PC-3 (cell line): ENCODE results near the gene CHD6. TPM values are rescaled to one million over a fixed set of nuclear protein-coding genes. Genes with fewer than 3 reads are reported as not detected.

ENCODE experiments used
- ATAC-seq: fragments of 200-7000 bp; cut with Tn5 transposase; 2 replicates; pipeline ENCODE4 v1.9.1; 2020; ENCODE audit warnings: mild to moderate bottlenecking, moderate library complexity
- BruUV-seq: library from RNA; stranded (reverse); fragments of 400-500 nt; replicated peaks from 2 replicates; lab custom pipeline; 2021; lab: Mats Ljungman, UMichigan
- CTCF ChIA-PET: fragments of 300-600 bp; sonication (Branson Sonifier 250); formaldehyde crosslinking; loops from one replicate; lab custom pipeline; 2022; ENCODE audit warnings: antibody characterized with exemption; lab: Charles Lee
- POLR2A ChIA-PET: fragments of 300-600 bp; sonication (Branson Sonifier 250); formaldehyde crosslinking; loops from one replicate; lab custom pipeline; 2022; ENCODE audit warnings: antibody characterized with exemption; ENCODE audit not compliant: unreplicated experiment; lab: Charles Lee
- DNase-seq: peaks from one replicate; pipeline ENCODE4 v3.0.0-alpha.2; 2015
- H2AFZ ChIP-seq: fragments of 300-600 bp; sonication (generic); 2 replicates; pipeline ENCODE4 v1.6.0; 2016; ENCODE audit warnings: antibody characterized with exemption, low read length
- H3F3A ChIP-seq: fragments of 300-600 bp; sonication (generic); one replicate; pipeline ENCODE4 v1.6.0; 2017; ENCODE audit warnings: antibody characterized with exemption, low read length, control low read depth, mild to moderate bottlenecking; ENCODE audit not compliant: unreplicated experiment
- H3K27ac ChIP-seq: fragments of 300-600 bp; sonication (generic); 2 replicates; pipeline ENCODE4 v1.5.1; 2016; ENCODE audit warnings: mild to moderate bottlenecking, low read length
- H3K27me3 ChIP-seq: fragments of 300-600 bp; sonication (generic); 2 replicates; pipeline ENCODE4 v1.6.1; 2016; ENCODE audit warnings: low read length, mixed read lengths
- H3K36me3 ChIP-seq: fragments of 300-600 bp; sonication (generic); 2 replicates; pipeline ENCODE4 v1.6.1; 2016; ENCODE audit warnings: low read depth, mixed run types, low read length, mixed read lengths
- H3K4me1 ChIP-seq: fragments of 300-600 bp; sonication (generic); 2 replicates; pipeline ENCODE4 v1.5.1; 2016; ENCODE audit warnings: low read length; ENCODE audit not compliant: insufficient read depth
- H3K4me2 ChIP-seq: fragments of 300-600 bp; sonication (generic); 2 replicates; pipeline ENCODE4 v1.6.0; 2016; ENCODE audit warnings: low read length
- H3K4me3 ChIP-seq: fragments of 300-600 bp; sonication (generic); 2 replicates; pipeline ENCODE4 v1.5.1; 2016; ENCODE audit warnings: mild to moderate bottlenecking, low read length, mixed read lengths
- H3K79me2 ChIP-seq: fragments of 300-600 bp; sonication (generic); 2 replicates; pipeline ENCODE4 v1.6.1; 2017; ENCODE audit warnings: low read length, mixed read lengths
- H3K9ac ChIP-seq: fragments of 300-600 bp; sonication (generic); 2 replicates; pipeline ENCODE4 v1.6.0; 2016; ENCODE audit warnings: mild to moderate bottlenecking, low read length
- H3K9me2 ChIP-seq: fragments of 300-600 bp; sonication (generic); replicated peaks from 2 replicates; pipeline ENCODE4 v1.6.1; 2016; ENCODE audit warnings: mixed run types, low read length, mixed read lengths
- H3K9me3 ChIP-seq: fragments of 300-600 bp; sonication (generic); 2 replicates; pipeline ENCODE4 v1.6.1; 2016; ENCODE audit warnings: low read length, mixed read lengths
- H4K20me1 ChIP-seq: fragments of 300-600 bp; sonication (generic); 2 replicates; pipeline ENCODE4 v1.6.1; 2016; ENCODE audit warnings: low read length, mixed read lengths
- EZH2 ChIP-seq: fragments of 300-600 bp; sonication (generic); IDR thresholded peaks from one replicate; pipeline ENCODE4 v1.6.1; 2017; ENCODE audit warnings: antibody characterized with exemption, mild to moderate bottlenecking, low read length; ENCODE audit not compliant: unreplicated experiment
- EZH2phosphoT487 ChIP-seq: fragments of 300-600 bp; sonication (generic); IDR thresholded peaks from 2 replicates; pipeline ENCODE4 v1.6.1; 2018; ENCODE audit warnings: mild to moderate bottlenecking, antibody characterized with exemption, low read length, borderline replicate concordance
- intact Hi-C: fragments of 100-400 bp; cut with micrococcal nuclease; formaldehyde crosslinking; loops from 2 replicates; pipeline ENCODE4 v1.9.0; 2023
- total RNA-seq: library from RNA; depleted of rRNA; stranded (reverse); fragments of >200 nt; gene quantifications from 2 replicates; pipeline ENCODE4 v1.2.3, GENCODE V29; 2014
- TF ChIP-seq, protein P1 (sequence below): fragments of 300-600 bp; sonication (generic); conservative IDR thresholded peaks from 2 replicates; pipeline ENCODE4 v1.5.1; 2017; ENCODE audit warnings: antibody characterized with exemption, low read depth, mild to moderate bottlenecking, low read length

The CHD6 gene
- total RNA-seq, 1 experiment from 2014 or later, result 19.5 TPM

- Histone ChIP-seq H3K4me2 (no peak overlapping the region), H4K20me1 (no peaks in the 10 kb centered on the region), H3F3A (no peaks in the 10 kb centered on the region), H3K9ac (no peak overlapping the region), H3K79me2 (no peaks in the 10 kb centered on the region), H2AFZ (no peak overlapping the region), H3K9me3 (no peaks in the 10 kb centered on the region), H3K4me3 (no peak overlapping the region), H3K36me3 (peaks cover 31% of the 10 kb centered on the region), H3K27ac (no peak overlapping the region), H3K4me1 (no peaks in the 10 kb centered on the region), H3K27me3 (no peaks in the 10 kb centered on the region), H3K9me2 (no peaks in the 10 kb centered on the region)
- intact Hi-C loops, result no loop called here
- CTCF ChIA-PET, result no interaction called here
- BruUV-seq, result no TSS peak
- POLR2A ChIA-PET, result no interaction called here
- TF ChIP-seq, protein P1, sequence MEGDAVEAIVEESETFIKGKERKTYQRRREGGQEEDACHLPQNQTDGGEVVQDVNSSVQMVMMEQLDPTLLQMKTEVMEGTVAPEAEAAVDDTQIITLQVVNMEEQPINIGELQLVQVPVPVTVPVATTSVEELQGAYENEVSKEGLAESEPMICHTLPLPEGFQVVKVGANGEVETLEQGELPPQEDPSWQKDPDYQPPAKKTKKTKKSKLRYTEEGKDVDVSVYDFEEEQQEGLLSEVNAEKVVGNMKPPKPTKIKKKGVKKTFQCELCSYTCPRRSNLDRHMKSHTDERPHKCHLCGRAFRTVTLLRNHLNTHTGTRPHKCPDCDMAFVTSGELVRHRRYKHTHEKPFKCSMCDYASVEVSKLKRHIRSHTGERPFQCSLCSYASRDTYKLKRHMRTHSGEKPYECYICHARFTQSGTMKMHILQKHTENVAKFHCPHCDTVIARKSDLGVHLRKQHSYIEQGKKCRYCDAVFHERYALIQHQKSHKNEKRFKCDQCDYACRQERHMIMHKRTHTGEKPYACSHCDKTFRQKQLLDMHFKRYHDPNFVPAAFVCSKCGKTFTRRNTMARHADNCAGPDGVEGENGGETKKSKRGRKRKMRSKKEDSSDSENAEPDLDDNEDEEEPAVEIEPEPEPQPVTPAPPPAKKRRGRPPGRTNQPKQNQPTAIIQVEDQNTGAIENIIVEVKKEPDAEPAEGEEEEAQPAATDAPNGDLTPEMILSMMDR, result no peak
- TF ChIP-seq EZH2 (no peak), EZH2phosphoT487 (no peak)
- no peak for ATAC-seq
- no peak for DNase-seq
These were observed 174.5 kb downstream of the CHD6 start for GRCh38 chr20:41443691-41444090.

DNA sequence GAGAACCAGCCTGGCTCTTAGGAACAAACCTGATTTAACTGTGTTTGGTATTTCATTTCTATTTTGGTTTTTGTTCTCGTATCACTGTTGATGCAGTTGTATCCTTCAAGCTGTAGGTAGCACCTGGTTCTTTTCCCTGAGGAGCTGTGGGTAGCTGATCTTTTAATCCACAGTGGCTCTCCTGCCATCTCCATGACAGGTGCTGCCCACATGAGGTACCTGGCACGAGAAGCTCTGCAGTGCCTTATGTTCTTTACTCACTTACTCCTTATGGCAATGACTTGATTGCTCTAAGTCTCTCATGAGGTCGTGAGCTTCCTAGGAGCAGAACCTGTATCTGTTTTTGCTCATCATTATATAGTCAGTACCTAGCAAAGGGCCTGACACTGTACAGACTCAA is 177.3 kb downstream of the CHD6 start:
- no peak overlapping the region for H2AFZ ChIP-seq
- H4K20me1 ChIP-seq, result no peaks in the 10 kb centered on the region
- H3K4me1 ChIP-seq, result no peaks in the 10 kb centered on the region
- TF ChIP-seq, protein P1, result no peak
- TF ChIP-seq EZH2 (no peak), EZH2phosphoT487 (no peak)
- H3K79me2 ChIP-seq, result no peaks in the 10 kb centered on the region
- H3F3A ChIP-seq, result no peaks in the 10 kb centered on the region
- no peak overlapping the region for H3K4me3 ChIP-seq
- H3K36me3 ChIP-seq, result peaks cover 25% of the 10 kb centered on the region
- H3K9ac ChIP-seq, result no peak overlapping the region
- no peaks in the 10 kb centered on the region for H3K27me3 ChIP-seq
- CTCF ChIA-PET, result no interaction called here
- no peaks in the 10 kb centered on the region for H3K9me2 ChIP-seq
- intact Hi-C loops, result no loop called here
- BruUV-seq, result no TSS peak
- no peak for ATAC-seq
- DNase-seq, result no peak
- H3K4me2 ChIP-seq, result no peak overlapping the region
- H3K9me3 ChIP-seq, result no peaks in the 10 kb centered on the region
- no peak overlapping the region for H3K27ac ChIP-seq
- POLR2A ChIA-PET, result no interaction called here

DNA sequence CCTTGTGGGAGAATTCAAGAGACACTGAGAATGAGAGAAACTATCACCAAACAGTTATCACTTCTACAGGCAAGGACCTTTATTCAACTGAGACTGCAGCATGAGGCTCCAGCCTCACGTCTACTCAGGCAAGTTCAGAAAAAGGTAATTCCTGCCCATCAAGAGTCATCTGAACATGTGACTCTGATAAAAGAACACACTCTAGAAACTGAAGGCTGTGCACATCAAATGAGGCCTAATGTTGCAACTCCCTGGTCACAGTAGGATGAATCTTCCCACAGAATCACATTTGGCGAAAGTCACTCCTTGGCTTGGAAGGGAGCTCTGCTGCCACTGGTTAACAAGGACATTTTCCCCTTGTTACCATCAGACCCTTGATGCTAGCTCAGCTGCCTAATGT is 180.3 kb downstream of the CHD6 start:
- H3K27ac ChIP-seq, result no peak overlapping the region
- TF ChIP-seq EZH2phosphoT487 (no peak), EZH2 (no peak)
- TF ChIP-seq, protein P1, result no peak
- BruUV-seq, result no TSS peak
- H3K4me3 ChIP-seq, result no peak overlapping the region
- H3K9ac ChIP-seq, result no peak overlapping the region
- H3K4me1 ChIP-seq, result no peaks in the 10 kb centered on the region
- intact Hi-C loops, result no loop called here
- POLR2A ChIA-PET, result no interaction called here
- H4K20me1 ChIP-seq, result no peaks in the 10 kb centered on the region
- no peaks in the 10 kb centered on the region for H3K79me2 ChIP-seq
- H3K9me3 ChIP-seq, result no peaks in the 10 kb centered on the region
- no peaks in the 10 kb centered on the region for H3K9me2 ChIP-seq
- no peaks in the 10 kb centered on the region for H3K27me3 ChIP-seq
- peaks cover 21% of the 10 kb centered on the region for H3K36me3 ChIP-seq
- CTCF ChIA-PET, result no interaction called here
- DNase-seq, result no peak
- H3F3A ChIP-seq, result no peaks in the 10 kb centered on the region
- H3K4me2 ChIP-seq, result no peak overlapping the region
- no peak overlapping the region for H2AFZ ChIP-seq
- no peak for ATAC-seq
